ENCODE results near the gene MPV17.
"Not testable (repeated sequence)": the region's sequence is repeated elsewhere in the genome, so short reads cannot be mapped to it uniquely, and the experiment has no call there.

MPV17 gene

DNA sequence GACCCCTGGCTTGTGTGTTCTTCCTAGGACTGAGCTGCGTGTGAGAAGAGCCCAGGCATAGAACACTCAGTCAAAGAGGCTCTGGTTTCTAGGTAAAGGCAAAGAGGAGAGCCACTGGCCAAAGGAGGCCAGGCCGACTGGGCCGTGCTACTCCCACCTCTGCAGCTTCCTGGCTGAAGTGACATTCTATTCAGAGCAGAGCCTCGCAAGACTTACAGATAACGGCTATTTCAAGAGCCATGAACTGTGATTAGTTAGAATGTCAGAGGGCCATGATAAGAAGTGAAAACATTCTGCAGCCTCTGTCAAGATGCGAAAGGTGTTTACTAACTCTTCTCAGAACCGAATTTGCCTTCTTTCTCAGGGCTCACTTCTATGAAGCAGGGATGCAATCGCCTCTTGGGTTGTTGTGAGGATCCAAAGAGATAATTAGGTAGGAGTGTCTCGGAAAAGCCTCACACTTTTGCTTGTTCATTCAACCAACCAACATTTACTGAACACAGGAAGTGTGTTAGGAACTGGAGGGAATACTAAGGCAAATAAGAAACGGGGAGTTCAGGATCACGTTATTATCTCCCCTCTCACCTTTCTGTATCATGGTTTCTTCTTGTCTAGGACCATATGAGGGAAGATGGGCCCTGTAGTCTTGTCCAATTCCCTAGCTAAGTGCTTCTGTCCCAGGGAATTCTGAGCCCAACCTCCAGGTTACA, 51.1 kb downstream of the MPV17 start:
- peaks cover 2% of the 10 kb centered on the region for H3K27me3 ChIP-seq (ENCODE audit: insufficient read depth, poor library complexity, severe bottlenecking)
- no peak for TF ChIP-seq CTCF (IDR thresholded peaks at IDR 0.05; ENCODE audit: insufficient read depth, low read length)
- TF ChIP-seq GABPA (IDR thresholded peaks at IDR 0.05; ENCODE audit: low read depth), result no peak
- no peak for TF ChIP-seq POLR2AphosphoS5 (IDR thresholded peaks at IDR 0.05; ENCODE audit: low read depth)

DNA sequence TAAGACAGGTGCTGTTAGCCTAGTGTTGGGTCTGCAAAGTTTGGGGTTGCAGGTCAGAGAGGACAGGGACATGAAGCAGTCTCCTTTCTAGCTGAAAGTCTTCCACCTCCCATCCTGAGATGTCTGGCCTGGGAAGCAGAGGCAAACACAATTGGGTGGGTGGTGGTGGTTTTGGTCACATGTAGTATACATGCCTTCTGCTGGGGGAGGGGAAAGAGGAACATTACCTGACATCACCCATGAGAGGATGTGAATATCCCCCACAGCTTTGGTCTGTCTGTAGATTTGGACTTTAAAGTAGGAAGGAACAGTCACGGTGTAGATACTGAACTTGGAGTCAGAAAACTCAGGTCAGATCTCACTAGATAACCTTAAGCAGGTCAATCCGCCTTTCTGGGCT, 52.2 kb downstream of the MPV17 start:
- no peak for DNase-seq (ENCODE audit: low read depth in 1 of 2, low spot score in 1 of 2)
- no peak overlapping the region for H3K4me3 ChIP-seq (replicated peaks; ENCODE audit: insufficient read depth, low read length)
- TF ChIP-seq POLR2AphosphoS5 (IDR thresholded peaks at IDR 0.05; ENCODE audit: low read depth) (no peak), GABPA (IDR thresholded peaks at IDR 0.05; ENCODE audit: low read depth) (no peak), CTCF (IDR thresholded peaks at IDR 0.05; ENCODE audit: insufficient read depth, low read length) (no peak), SPI1 (IDR thresholded peaks at IDR 0.05; ENCODE audit: borderline replicate concordance, low read depth) (no peak)
- TF ChIP-seq, protein P1, sequence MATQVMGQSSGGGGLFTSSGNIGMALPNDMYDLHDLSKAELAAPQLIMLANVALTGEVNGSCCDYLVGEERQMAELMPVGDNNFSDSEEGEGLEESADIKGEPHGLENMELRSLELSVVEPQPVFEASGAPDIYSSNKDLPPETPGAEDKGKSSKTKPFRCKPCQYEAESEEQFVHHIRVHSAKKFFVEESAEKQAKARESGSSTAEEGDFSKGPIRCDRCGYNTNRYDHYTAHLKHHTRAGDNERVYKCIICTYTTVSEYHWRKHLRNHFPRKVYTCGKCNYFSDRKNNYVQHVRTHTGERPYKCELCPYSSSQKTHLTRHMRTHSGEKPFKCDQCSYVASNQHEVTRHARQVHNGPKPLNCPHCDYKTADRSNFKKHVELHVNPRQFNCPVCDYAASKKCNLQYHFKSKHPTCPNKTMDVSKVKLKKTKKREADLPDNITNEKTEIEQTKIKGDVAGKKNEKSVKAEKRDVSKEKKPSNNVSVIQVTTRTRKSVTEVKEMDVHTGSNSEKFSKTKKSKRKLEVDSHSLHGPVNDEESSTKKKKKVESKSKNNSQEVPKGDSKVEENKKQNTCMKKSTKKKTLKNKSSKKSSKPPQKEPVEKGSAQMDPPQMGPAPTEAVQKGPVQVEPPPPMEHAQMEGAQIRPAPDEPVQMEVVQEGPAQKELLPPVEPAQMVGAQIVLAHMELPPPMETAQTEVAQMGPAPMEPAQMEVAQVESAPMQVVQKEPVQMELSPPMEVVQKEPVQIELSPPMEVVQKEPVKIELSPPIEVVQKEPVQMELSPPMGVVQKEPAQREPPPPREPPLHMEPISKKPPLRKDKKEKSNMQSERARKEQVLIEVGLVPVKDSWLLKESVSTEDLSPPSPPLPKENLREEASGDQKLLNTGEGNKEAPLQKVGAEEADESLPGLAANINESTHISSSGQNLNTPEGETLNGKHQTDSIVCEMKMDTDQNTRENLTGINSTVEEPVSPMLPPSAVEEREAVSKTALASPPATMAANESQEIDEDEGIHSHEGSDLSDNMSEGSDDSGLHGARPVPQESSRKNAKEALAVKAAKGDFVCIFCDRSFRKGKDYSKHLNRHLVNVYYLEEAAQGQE (IDR thresholded peaks at IDR 0.05; ENCODE audit: insufficient replicate concordance, low read depth), result no peak
- peaks cover 10% of the 10 kb centered on the region for H3K27me3 ChIP-seq (ENCODE audit: insufficient read depth, poor library complexity, severe bottlenecking)
- no peak overlapping the region for H3K27ac ChIP-seq (replicated peaks)

More for the DNA sequence above, 51.1 kb downstream of the MPV17 start:
- no peak overlapping the region for H3K27ac ChIP-seq (replicated peaks)
- no peak overlapping the region for H3K4me3 ChIP-seq (replicated peaks; ENCODE audit: insufficient read depth, low read length)
- DNase-seq (ENCODE audit: low read depth in 1 of 2, low spot score in 1 of 2), result no peak

DNA sequence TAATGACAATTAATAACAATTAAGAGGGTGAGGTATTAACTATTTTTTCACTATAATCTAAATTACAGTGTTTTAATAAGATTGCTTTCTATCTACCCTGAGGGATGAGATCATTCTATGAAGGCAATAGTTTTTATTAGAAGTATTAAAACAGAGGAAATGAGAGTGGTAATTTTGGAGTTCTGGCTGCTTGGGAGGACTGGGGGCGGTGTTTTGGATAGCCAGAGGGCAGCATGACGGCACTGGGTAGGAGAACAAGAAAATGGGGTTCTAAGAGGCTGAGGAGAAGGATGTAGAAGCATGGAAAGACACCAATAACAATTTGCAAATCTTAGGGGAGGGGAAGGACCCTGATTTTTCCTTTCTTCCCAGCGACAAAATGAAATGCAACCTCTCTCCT, 52.8 kb downstream of the MPV17 start:
- DNase-seq (ENCODE audit: low read depth in 1 of 2, low spot score in 1 of 2), result no peak
- TF ChIP-seq, protein P1 (IDR thresholded peaks at IDR 0.05; ENCODE audit: insufficient replicate concordance, low read depth), result no peak
- TF ChIP-seq GABPA (IDR thresholded peaks at IDR 0.05; ENCODE audit: low read depth) (no peak), SPI1 (IDR thresholded peaks at IDR 0.05; ENCODE audit: borderline replicate concordance, low read depth) (no peak), POLR2AphosphoS5 (IDR thresholded peaks at IDR 0.05; ENCODE audit: low read depth) (no peak)
- Histone ChIP-seq H3K27me3 (ENCODE audit: insufficient read depth, poor library complexity, severe bottlenecking) (peaks cover 15% of the 10 kb centered on the region), H3K4me3 (replicated peaks; ENCODE audit: insufficient read depth, low read length) (no peak overlapping the region), H3K27ac (replicated peaks) (no peak overlapping the region)

- H3K4me3 ChIP-seq (replicated peaks; ENCODE audit: insufficient read depth, low read length); H3K27ac ChIP-seq (replicated peaks); DNase-seq (ENCODE audit: low read depth in 1 of 2, low spot score in 1 of 2): not testable (repeated sequence)
- peaks cover 33% of the 10 kb centered on the region for H3K27me3 ChIP-seq (ENCODE audit: insufficient read depth, poor library complexity, severe bottlenecking)
Measured at GRCh38 chr2:27268296-27268695, 54.6 kb downstream of the MPV17 start.

GRCh38 chr2:27265536-27265870, 57.4 kb downstream of the MPV17 start:
- no peak for DNase-seq (ENCODE audit: low read depth in 1 of 2, low spot score in 1 of 2)
- H3K27me3 ChIP-seq (ENCODE audit: insufficient read depth, poor library complexity, severe bottlenecking), result peaks cover 57% of the 10 kb centered on the region
- TF ChIP-seq GABPA (IDR thresholded peaks at IDR 0.05; ENCODE audit: low read depth) (no peak), POLR2AphosphoS5 (IDR thresholded peaks at IDR 0.05; ENCODE audit: low read depth) (no peak), CTCF (IDR thresholded peaks at IDR 0.05; ENCODE audit: insufficient read depth, low read length) (no peak), SPI1 (IDR thresholded peaks at IDR 0.05; ENCODE audit: borderline replicate concordance, low read depth) (no peak)
- TF ChIP-seq, protein P1 (IDR thresholded peaks at IDR 0.05; ENCODE audit: insufficient replicate concordance, low read depth), result no peak
- H3K4me3 ChIP-seq (replicated peaks; ENCODE audit: insufficient read depth, low read length), result no peak overlapping the region
- no peak overlapping the region for H3K27ac ChIP-seq (replicated peaks)

Measured in HL-60 (cell line).